Neural progenitor cell (in vitro differentiated cells): ENCODE data around the gene VAPB.
"Not testable (repeated sequence)": the region's sequence is repeated elsewhere in the genome, so short reads cannot be mapped to it uniquely, and the experiment has no call there.

Experiments
- EZH2 ChIP-seq: fragments of 200-600 bp; sonication (generic); IDR thresholded peaks from 2 replicates; pipeline ENCODE4 v1.6.1; 2017; ENCODE audit warnings: antibody characterized with exemption, mild to moderate bottlenecking, moderate library complexity
- EZH2phosphoT487 ChIP-seq: fragments of 200-600 bp; sonication (generic); IDR thresholded peaks from 2 replicates; pipeline ENCODE4 v1.6.1; 2017; ENCODE audit warnings: antibody characterized with exemption
- TF ChIP-seq, protein P1 (sequence below): fragments of 200-600 bp; sonication (generic); IDR thresholded peaks from 2 replicates; pipeline ENCODE4 v1.5.1; 2017; ENCODE audit warnings: antibody characterized with exemption, mild to moderate bottlenecking

DNA sequence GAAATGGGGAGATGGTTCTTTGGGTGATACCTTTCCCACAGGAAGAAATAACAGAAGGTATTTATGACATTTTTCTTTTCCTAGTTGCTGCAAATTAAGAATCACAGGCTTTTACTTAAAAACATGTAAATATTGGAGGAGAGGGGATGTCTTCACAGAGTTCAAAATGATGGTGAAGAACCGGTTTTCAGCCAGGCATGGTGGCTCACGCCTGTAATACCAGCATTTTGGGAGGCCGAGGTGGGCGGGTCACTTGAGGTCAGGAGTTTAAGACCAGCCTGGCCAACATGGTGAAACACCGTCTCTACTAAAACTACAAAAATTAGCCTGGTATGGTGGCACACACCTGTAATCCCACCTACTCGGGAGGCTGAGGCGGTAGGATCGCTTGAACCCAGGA lies 15.7 kb upstream of the VAPB start:
- TF ChIP-seq, protein P1, sequence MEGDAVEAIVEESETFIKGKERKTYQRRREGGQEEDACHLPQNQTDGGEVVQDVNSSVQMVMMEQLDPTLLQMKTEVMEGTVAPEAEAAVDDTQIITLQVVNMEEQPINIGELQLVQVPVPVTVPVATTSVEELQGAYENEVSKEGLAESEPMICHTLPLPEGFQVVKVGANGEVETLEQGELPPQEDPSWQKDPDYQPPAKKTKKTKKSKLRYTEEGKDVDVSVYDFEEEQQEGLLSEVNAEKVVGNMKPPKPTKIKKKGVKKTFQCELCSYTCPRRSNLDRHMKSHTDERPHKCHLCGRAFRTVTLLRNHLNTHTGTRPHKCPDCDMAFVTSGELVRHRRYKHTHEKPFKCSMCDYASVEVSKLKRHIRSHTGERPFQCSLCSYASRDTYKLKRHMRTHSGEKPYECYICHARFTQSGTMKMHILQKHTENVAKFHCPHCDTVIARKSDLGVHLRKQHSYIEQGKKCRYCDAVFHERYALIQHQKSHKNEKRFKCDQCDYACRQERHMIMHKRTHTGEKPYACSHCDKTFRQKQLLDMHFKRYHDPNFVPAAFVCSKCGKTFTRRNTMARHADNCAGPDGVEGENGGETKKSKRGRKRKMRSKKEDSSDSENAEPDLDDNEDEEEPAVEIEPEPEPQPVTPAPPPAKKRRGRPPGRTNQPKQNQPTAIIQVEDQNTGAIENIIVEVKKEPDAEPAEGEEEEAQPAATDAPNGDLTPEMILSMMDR, result not testable (repeated sequence)
- not testable (repeated sequence) for TF ChIP-seq EZH2phosphoT487, EZH2
